ENCODE results near the gene ZNF526.

GRCh38 chr19:42175952-42176648, 44.0 kb upstream of the ZNF526 start:
- TF ChIP-seq POLR2A (IDR thresholded peaks at IDR 0.05; ENCODE audit: low read length) = no peak
- no peak for TF ChIP-seq GATA1 (IDR thresholded peaks at IDR 0.05; ENCODE audit: low read depth, low read length)

Measured in erythroblast (primary cell).